RWPE1 (cell line): Measurements from ENCODE around the gene NAB1.
"Not testable (repeated sequence)": the region's sequence is repeated elsewhere in the genome, so short reads cannot be mapped to it uniquely, and the experiment has no call there.

Source experiments
- CTCF ChIA-PET: fragments of 350-600 bp; sonication (Branson Sonifier 250); formaldehyde crosslinking; extraction: SDS; loops from one replicate; lab custom pipeline; 2021; lab: Yijun Ruan, JAX
- POLR2A ChIA-PET: fragments of 400-600 bp; formaldehyde crosslinking; extraction: SDS; loops from one replicate; lab custom pipeline; 2020; ENCODE audit warnings: antibody characterized with exemption; ENCODE audit not compliant: low non-redundant PET; lab: Yijun Ruan, JAX
- DNase-seq: peaks from one replicate; pipeline ENCODE4 v3.0.0; 2012; ENCODE audit warnings: low spot score
- H3K27ac ChIP-seq: fragments of 450-650 bp; 2 replicates; pipeline ENCODE4 v1.5.1; 2017
- CTCF ChIP-seq: fragments of 450-650 bp; conservative IDR thresholded peaks from 2 replicates; pipeline ENCODE4 v1.5.1; 2017; ENCODE audit warnings: low read depth, mild to moderate bottlenecking

Gene NAB1

GRCh38 chr2:190701586-190701985 is 52.7 kb downstream of the NAB1 start:
- ChIA-PET POLR2A (no interaction called here), CTCF (interaction anchor here (0.7 kb wide), 2 partner anchors 39 to 359 kb away, joined by 3 to 4 read pairs; no protein-coding TSS in a partner anchor)
- no peak overlapping the region for H3K27ac ChIP-seq
- DNase-seq, result no peak
- no peak for TF ChIP-seq CTCF

GRCh38 chr2:190705280-190705679 is 56.4 kb downstream of the NAB1 start:
- no peak for TF ChIP-seq CTCF
- no peak overlapping the region for H3K27ac ChIP-seq
- POLR2A ChIA-PET, result no interaction called here
- CTCF ChIA-PET, result no interaction called here
- no peak for DNase-seq

GRCh38 chr2:190707726-190708125 is 58.8 kb downstream of the NAB1 start:
- H3K27ac ChIP-seq, result no peak overlapping the region
- CTCF ChIA-PET, result no interaction called here
- TF ChIP-seq CTCF, result no peak
- POLR2A ChIA-PET, result no interaction called here
- no peak for DNase-seq

- DNase-seq, POLR2A ChIA-PET: not testable (repeated sequence)
- CTCF ChIA-PET, result interaction anchor here (0.5 kb wide), 1 partner anchor 33 kb away, joined by 3 read pairs; no protein-coding TSS in a partner anchor
Observed at GRCh38 chr2:190708650-190709049, 59.8 kb downstream of the NAB1 start.

GRCh38 chr2:190711069-190711468 is 62.2 kb downstream of the NAB1 start:
- no peak overlapping the region for H3K27ac ChIP-seq
- TF ChIP-seq CTCF, result no peak
- no peak for DNase-seq
- ChIA-PET CTCF (no interaction called here), POLR2A (no interaction called here)

More at GRCh38 chr2:190708650-190709049, 59.8 kb downstream of the NAB1 start:
- H3K27ac ChIP-seq, result not testable (repeated sequence)

- POLR2A ChIA-PET, result no interaction called here
- TF ChIP-seq CTCF, result no peak
- no peak overlapping the region for H3K27ac ChIP-seq
- no peak for DNase-seq
- CTCF ChIA-PET, result no interaction called here
Observed at GRCh38 chr2:190713471-190713870, 64.6 kb downstream of the NAB1 start.

- CTCF ChIA-PET, result interaction anchor here (0.7 kb wide), 1 partner anchor 23 kb away, joined by 3 read pairs; no protein-coding TSS in a partner anchor
- DNase-seq, result peak; percentile 24
- no peak overlapping the region for H3K27ac ChIP-seq
- no peak for TF ChIP-seq CTCF
- POLR2A ChIA-PET, result no interaction called here
Observed at GRCh38 chr2:190714958-190715357, 66.1 kb downstream of the NAB1 start.
